Limb (tissue), 2 donors: ENCODE measurements around the gene HTT-AS.
"Not testable (repeated sequence)": the region's sequence is repeated elsewhere in the genome, so short reads cannot be mapped to it uniquely, and the experiment has no call there.

Experiments
- DNase-seq, 2 donors: peaks; one replicate each; pipeline ENCODE4 v3.0.0-alpha.2; 2016; ENCODE audit errors: extremely low spot score in 2 of 2

HTT-AS gene

GRCh38 chr4:3051141-3051897 lies 23.0 kb downstream of the HTT-AS start:
- DNase-seq, result not testable (repeated sequence)

- DNase-seq, result peak in 1 of 2 donors; percentile 69
Observed at GRCh38 chr4:3047464-3048286, 26.7 kb downstream of the HTT-AS start.

GRCh38 chr4:3046623-3047022 lies 27.7 kb downstream of the HTT-AS start:
- DNase-seq, result no peak

GRCh38 chr4:3046162-3046561 lies 28.2 kb downstream of the HTT-AS start:
- DNase-seq, result no peak

GRCh38 chr4:3044870-3045819 lies 29.2 kb downstream of the HTT-AS start:
- DNase-seq, result no peak

GRCh38 chr4:3043282-3044020 lies 30.9 kb downstream of the HTT-AS start:
- no peak for DNase-seq

- DNase-seq, result no peak
Observed at GRCh38 chr4:3042226-3042625, 32.1 kb downstream of the HTT-AS start.

- peak; percentile 19 to 60 for DNase-seq
Observed at GRCh38 chr4:3041192-3042142, 32.9 kb downstream of the HTT-AS start.

GRCh38 chr4:3040452-3041191 lies 33.7 kb downstream of the HTT-AS start:
- DNase-seq, result no peak

GRCh38 chr4:3039706-3040366 lies 34.5 kb downstream of the HTT-AS start:
- no peak for DNase-seq

GRCh38 chr4:3037957-3038461 lies 36.3 kb downstream of the HTT-AS start:
- peak in 1 of 2 donors; percentile 59 for DNase-seq

- DNase-seq, result no peak
Observed at GRCh38 chr4:3036131-3036952, 38.0 kb downstream of the HTT-AS start.

GRCh38 chr4:3035674-3036073 lies 38.7 kb downstream of the HTT-AS start:
- DNase-seq, result no peak

GRCh38 chr4:3035249-3035648 lies 39.1 kb downstream of the HTT-AS start:
- DNase-seq, result no peak

GRCh38 chr4:3034231-3034630 lies 40.1 kb downstream of the HTT-AS start:
- no peak for DNase-seq

- DNase-seq, result no peak
Observed at GRCh38 chr4:3031357-3032082, 42.8 kb downstream of the HTT-AS start.
